A172 (cell line): ENCODE results near the gene LGALS3. TPM values are rescaled to one million over a fixed set of nuclear protein-coding genes. Genes with fewer than 3 reads are reported as not detected.
"Not testable (repeated sequence)": the region's sequence is repeated elsewhere in the genome, so short reads cannot be mapped to it uniquely, and the experiment has no call there.

Experiments used
- DNase-seq: peaks from one replicate; pipeline ENCODE4 v3.0.0-alpha.2; 2015; ENCODE audit warnings: low spot score
- total RNA-seq: library from RNA; depleted of rRNA; stranded (reverse); fragments of >200 nt; shearing (Covaris generic); gene quantifications from 2 replicates; pipeline ENCODE4 v1.2.3, GENCODE V29; 2014; rRNA removed

The LGALS3 gene
- 87.7 and 134 TPM in 2 replicates for total RNA-seq

DNA sequence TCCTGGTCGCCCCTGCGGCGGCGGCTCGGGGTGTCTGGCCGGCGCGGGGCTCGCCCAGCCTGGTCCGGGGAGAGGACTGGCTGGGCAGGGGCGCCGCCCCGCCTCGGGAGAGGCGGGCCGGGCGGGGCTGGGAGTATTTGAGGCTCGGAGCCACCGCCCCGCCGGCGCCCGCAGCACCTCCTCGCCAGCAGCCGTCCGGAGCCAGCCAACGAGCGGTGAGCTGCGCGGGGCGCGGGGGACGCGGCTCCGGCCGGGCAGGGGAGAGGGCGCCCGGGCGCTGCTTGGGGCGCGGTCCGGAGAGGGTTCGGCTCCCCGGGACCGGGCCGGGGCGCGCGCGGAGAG, at the start of gene LGALS3:
Gene LGALS3, plus strand, starts transcription at position 167 of the 342 bp plus-strand sequence. CDS start 8,122 bp downstream, outside the sequence.
- DNase-seq, result no peak

DNA sequence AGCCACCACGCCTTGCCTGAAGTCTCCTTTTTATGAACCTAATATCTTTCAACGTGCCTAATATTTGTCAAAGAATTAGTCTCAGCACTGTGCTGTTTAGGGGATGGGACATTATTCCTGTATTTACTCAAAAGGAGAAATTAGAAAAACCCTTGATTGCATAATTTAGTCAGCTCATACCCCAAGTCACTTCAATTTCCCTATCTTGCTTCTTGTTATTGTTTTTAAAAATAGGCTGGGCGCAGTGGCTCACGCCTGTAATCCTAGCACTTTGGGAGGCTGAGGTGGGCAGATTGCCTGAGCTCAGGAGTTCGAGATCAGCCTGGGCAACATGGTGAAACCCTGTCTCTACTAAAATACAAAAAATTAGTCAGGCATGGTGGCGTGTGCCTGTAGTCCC, 49.1 kb upstream of the LGALS3 start:
- DNase-seq, result not testable (repeated sequence)

DNA sequence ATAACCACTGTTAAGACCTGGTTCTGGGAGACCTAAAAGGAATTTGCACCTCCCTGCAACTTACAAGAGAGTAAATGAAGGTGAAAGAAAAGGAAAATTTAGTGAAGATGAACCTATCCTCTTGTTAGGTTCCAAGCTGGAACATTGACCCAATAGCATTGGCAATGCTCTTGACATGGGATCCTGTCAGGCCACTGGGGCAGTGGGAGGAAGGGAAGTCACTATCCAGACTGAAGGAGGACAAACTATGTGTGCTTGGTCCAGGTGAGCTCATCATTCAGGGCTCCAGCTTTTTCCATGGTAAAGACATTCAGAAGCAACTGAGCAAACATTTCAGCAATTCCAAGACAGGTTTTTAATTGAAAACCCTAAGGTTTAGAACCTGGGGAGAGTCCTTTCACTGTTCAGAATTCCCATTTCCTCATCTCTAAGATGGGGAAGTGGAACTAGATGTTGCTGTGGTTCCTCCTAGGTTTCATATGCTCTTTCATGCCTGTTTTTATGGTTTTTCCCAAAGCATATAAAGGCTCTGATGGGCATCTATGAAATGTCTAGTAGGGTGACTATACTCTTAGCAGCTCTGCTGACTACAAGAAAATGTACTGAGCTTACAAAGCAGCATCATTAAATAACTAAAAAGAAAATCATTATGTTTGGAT, 44.5 kb upstream of the LGALS3 start:
- no peak for DNase-seq

DNA sequence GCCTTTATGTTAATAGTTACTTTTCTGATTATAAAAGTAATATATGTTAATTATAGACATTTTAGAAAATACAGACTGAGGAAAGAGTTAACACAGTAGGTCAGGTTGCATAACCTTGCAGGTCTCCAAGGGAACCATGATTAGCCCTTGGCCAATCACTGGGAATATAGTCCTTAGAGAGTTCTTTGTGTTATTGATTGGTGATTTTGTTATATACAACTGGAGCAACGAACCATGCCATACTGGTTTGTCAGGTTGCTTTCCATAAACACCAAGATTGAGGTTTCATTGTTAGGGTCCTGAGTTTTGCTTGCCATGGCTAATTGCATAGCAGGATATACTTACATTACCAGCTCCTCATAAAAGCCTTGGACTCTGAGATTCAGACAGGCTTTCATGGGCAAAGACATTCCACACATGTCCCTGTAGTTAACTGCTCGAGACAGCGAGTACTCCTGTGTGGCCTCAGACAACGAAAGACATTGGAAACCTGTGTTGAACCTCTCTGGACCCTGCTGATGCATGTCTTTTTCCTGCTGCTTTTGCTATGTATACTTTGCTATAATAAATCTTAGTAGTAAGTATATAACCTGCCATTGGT, 43.9 kb upstream of the LGALS3 start:
- DNase-seq, result no peak

DNA sequence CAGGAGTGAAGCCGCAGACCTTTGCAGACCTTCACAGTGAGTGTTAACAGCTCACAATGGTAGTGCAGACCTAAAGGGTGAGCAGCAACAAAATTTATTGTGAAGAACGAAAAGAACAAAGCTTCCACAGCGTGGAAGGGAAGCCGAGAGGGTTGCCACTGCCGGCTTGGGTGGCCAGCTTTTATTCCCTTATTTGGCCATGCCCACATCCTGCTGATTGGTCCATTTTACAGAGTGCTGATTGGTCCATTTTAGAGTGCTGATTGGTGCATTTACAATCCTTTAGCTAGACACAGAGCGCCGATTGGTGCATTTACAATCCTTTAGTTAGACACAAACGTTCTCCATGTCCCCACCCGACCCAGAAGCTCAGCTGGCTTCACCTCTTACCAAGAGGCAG, 42.1 kb upstream of the LGALS3 start:
- no peak for DNase-seq

DNA sequence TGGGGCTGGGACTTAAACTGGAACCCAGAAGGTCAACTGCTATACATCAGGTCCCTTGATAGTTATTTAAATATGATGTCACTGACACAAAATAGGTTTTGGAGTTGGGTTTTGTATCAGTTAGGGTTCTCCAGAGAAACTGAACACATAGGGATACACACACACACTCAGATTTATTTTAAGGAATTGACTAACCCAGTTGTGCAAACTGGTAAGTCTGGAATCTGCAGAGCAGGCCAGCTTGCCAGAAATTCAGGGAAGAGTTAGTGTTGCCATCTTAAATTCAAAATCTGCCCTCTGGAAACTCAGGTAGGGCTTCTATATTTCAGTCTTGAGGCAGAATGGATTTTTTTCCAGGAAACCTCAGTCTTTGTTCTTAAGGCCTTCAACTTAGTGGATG, 40.7 kb upstream of the LGALS3 start:
- no peak for DNase-seq

DNA sequence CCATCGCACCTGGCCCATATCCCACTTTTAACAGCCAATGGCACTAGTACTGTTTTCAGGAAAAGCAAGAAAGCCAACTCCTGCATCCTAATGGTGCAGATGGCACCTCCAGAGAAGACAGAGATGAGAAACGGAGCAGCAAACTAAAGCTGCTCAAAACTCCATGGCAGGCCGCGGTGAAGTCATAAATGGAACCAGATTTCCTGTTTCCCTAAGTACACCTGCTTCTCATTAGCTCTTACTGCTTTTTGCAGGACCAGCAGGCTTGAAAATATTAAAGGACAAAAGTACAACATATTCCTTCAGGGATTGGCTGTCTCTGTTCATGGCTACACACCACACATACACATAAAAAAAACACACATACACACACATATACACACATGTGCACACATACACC, 36.7 kb upstream of the LGALS3 start:
- DNase-seq, result no peak

DNA sequence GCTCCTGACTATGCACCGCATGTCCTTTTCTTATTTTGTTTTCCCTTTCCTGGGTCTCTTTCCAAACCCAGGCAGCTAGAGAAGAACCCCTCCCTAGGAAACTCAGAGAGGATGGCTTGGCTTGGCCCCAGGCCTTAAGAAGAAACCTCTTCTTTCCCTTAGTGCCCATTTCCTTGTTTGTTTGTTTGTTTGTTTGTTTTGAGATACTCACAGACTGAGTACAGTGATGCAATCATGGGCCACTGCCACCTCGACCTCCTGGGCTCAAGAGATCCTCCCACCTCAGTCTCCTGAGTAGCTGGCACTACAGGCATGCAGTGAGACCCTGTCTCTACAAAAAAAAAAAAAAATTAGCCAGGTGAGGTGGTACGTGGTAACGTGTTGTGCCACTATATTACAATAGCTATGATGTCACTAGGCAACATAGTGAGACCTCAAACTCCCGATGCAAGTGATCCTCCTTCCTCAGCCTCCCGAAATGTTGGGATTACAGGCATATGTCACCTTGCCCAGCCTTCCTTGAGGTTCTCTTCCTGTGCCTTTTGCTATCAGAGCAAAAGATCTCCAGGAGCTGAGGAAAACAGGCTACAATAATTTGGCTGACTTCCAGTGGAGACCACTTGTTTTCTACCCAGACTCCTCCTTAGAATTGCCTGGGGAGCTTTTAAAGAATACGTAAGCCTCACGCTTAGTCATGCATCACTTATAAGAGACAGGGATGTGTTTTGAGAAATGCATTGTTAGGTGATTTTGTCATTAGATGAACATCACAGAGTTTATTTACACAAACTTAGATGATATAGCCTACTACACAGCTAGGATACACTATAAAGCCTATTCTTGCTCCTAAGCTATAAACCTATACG, 34.5 kb upstream of the LGALS3 start:
- no peak for DNase-seq

DNA sequence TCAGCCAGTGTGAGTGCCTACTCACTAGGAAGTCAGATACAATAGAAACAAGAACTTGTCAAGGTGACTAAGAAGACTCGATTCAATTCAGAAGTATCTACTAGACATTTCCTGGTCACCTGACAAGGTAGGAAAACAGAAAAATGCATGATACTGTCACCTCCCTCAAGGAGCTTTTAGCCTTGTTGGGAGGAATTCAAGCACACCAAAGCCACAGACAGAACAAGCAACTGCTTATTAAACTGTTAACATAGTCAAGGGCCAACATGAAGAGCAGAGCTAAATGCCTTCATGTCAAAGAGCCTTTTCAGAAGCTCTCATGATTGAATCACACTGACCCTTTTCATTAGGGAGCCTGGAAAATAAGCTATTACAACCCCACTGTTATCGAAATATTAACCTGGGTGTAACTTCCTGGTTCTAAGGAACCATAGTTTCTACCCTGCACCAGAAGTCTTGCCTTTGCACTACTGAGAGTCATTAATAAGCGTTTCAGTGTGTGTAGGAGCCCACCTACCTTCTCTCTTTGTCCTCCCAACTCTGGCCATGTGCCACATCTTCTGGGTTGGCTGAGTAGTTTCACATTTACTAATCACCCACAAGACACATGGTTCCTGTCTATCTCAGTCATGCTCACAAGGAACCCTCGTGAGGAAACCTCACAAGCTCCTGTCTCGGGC, 31.0 kb upstream of the LGALS3 start:
- DNase-seq, result no peak

DNA sequence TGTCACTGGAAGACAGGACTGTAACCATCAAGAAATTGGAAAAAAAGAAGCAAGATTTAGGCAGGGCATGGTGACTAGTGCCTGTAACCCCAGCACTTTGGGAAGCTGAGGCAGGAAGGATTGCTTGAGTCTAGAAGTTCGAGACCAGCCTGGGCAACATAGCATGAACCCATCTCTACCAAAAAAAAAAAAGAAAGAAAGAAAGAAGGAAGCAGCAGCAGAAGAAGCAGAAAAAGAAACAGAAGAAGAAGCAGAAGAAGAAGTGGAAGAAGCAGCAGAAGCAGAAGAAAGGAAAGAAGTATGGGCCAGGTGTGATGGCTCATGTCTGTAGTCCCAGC, 30.5 kb upstream of the LGALS3 start:
- DNase-seq, result no peak

DNA sequence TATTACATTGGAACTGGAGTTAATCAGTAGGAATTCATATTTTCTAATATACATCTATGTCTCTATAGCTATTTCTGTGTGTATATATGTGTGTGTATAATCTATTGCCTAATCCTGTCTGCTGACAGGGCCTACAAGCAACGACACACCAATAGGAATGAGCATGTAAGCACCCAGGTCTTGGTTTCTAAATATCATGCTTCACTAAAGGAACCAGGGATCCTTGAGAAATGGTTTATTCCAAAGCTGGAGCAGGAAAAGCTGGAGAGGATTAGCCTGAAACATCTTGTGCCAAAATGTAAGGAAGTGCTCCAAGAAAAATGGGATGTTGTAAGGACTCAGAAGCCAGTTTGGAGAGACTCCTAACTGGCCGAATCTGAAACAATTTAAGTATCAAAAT, 29.3 kb upstream of the LGALS3 start:
- no peak for DNase-seq

DNA sequence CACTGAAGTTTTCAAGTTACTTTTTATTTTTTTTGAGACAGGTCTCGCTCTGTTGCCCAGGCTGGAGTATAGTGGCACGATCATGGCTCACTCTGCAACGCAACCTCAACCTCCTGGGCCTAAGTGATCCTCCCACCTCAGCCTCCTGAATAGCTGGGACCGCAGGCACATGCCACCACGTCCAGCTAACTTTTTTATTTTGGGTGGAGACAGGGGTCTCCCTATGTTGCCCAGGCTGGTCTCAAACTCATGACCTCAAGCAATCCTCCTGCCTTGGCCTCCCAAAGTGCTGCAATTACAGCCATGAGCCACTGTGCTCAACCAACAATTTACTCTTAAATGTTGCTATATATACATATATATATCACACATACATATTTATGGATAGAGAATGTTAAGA, 27.4 kb upstream of the LGALS3 start:
- DNase-seq, result no peak

DNA sequence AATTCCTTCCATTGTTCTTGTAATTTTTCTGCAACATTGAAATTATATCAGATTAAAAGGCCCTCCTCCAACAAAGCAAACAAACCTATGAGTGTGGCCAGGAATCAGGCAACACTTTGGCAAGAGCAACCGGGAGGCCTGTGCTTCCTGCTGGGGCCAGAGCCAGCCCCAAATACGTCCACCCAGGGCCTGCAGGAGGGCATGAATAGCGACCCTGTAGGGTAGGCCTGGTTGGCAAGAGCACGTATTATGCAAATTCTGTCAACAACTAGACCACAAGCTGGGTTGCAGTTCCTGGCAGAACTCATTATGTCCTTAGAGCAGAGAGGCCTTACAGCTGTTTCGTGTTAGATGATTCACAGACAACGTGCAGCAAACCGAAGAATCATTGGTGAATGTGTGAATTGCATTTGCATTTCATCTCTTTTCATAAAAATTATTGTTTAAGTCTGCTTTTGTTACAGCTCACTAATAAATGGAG, 26.9 kb upstream of the LGALS3 start:
- DNase-seq, result peak; percentile 51

DNA sequence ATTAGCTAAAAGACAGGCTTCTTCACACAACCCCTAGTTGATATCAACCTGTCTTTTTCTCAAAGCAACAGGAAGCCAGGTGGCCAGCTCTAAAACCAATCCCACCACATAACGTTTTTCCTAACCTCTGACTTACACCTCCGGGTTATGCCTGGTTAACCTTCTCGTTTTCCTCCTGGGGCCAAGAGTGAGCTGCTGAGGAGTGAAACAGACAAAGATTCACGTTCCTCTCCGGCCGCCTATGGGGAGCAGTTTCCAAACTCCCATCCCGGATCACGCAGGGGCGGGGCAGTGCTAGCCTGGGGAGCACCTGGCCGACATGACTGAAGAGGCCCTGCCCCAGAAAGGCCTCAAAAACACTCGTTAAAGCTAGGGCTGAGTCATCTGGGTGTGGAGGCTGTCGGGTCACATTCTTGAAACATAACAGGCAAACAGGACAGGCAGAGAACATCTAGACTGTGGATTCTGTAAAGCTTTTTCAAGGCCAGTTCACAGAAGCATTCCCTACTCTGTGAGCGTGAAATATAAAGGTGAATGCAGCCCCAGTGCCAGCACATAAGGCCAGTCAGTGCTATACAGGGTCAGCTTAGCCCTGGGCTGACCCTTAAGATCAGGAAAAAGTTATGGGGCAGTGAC, 25.9 kb upstream of the LGALS3 start:
- peak; percentile 85 for DNase-seq

DNA sequence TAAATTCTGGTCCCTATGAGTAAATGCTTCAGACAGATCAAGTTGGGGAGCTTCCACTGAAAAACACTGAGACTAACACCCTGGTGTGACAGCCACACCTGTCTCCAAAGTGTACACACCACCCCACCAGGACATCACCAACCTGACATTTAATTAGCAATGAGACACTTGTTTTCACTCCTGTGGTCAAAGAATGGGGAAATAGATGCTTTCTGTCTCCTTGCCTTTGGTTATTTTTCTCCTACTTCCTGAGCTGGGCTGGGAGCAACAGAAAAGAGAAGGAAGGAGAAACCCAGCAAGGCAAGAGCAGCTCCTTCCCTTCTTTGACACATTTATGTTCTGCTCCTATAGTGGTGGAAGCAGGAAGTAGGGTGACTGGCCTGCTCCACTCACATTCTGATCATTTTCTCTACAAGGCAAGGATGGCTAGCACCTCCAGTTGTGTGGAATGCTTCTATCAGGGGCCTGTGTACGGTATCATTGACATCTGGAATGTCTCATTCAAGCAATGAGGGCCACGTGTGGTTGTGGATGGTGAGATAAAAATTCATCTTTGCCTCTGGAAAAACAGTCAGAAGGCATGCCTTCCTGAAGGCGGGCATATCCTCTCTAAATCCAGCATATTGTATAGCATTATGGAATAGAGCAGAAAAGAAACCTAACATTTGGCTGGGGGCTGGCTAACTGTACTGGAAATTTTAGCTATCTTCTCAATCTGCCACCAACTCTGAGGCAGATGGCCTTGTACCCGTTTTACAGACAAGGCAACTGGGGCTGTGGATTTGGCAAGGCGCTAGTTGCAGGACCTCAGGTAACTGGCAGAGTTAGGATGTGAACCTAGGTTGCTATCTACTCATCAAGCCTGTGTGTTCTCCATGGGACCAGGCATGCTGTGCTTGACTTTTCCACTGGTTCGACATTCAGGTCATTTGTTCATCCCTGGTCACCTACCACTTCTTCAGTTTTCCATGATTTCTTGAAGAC, 24.8 kb upstream of the LGALS3 start:
- no peak for DNase-seq

DNA sequence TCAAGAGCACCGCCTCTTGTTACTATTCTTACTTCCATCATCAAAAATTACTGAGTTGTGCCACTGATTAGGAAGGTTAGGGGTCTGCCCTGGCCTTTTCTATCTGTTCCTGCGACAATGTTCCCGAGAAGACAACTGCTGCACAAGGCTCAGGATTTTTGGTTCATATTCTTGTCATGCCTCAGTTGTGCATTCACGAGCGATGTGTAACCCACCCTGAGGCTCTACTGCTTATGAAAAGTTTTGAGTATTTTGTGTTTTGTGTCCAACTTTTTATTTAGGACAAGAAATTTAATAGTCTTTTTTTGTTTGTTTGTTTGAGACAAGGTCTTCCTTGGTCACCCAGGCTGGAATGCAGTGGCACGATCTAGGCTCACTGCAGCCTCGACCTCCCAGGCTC, 23.1 kb upstream of the LGALS3 start:
- DNase-seq, result no peak

DNA sequence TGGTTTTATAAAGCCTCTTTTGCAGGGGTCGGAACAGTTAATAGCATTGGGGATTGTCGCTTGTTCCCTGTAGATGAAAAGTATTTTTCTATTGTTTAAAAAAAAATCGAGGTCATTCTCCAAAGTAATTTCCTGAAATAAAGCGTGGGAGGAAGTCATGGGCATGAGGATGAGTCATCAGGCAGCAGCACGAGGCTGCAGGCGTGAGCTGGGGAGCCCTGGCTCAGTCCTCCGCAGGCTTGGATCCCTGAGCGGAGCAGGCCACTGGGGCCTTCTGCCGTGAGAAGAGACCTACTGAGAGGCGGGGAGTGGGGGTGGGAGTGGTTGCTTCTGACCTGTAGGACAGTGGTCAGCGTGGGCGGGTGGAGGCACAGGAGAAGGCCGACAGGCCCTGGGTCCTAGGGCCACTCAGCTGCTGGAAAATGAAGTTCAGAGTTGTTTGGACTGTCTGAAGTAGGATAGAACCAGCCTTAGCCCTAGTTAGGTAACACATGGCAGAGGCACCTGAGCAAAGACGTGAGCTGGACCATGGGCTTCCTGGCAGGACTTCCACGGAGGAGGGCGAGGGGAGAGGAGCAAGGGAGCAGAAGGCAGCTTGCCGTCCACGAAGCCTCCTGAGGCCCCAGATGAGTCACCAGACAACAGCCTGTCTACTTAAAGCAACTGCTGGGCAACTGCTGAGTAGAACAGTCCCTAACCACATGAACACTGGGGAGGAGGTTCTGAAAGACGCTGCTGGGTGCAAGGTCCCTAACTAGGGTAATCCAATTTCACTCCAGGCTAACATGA, 21.1 kb upstream of the LGALS3 start:
- DNase-seq, result peak; percentile 78

DNA sequence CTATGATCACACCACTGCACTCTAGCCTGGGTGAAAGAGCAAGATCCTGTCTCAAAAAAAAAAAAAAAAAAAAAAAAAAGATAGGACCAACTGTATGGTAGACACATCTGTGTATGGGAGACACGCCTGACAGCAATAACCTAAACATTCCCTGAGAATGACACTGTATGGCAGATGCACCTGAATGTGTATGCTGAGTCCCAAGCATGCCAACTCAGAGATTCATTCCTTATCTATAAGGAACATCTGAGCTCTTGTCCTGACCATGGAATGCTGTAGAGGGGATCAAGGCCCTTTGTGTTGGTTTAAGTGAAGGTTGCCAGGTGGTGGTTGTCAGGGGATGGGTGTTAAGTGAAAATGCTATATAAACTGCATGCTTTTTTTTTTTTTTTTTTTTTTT, 19.2 kb upstream of the LGALS3 start:
- DNase-seq, result no peak

DNA sequence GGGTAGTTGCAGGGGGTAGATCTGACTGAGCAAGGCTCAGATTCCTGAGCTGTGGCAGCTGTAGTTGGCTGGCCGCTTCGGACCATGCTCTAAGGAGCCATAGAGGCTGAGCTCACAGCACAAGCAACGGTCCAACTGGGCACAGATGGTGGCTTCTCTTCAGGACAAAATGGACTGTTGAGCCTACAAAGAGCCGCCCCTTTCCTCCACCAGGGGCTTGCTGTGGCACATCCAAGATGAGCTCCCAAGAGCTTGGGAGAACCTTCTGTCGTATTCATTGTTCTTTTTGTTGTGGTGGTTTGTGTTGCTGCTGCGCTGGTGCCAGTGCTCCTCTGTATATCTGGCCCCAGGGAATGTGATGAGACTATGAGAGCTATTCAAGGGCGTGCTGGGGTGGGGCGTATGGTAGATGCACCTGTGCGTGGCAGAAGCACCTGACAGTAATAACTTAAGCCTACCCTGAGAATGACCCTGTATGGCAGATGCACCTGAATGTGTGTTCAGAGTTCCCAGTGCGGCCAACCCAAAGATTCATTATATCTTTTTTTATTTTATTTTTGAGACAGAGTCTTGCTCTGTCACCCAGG, 17.8 kb upstream of the LGALS3 start:
- no peak for DNase-seq
